Ishikawa (cell line): Measurements from ENCODE around the gene TXNDC9.

Experiments
- CEBPB ChIP-seq: IDR thresholded peaks from 2 replicates; pipeline ENCODE4 v1.6.1; 2012
- CREB1 ChIP-seq: IDR thresholded peaks from 2 replicates; pipeline ENCODE4 v1.6.1; 2012; ENCODE audit warnings: low read depth
- EGR1 ChIP-seq: IDR thresholded peaks from 2 replicates; pipeline ENCODE4 v1.6.1; 2012
- FOXM1 ChIP-seq: IDR thresholded peaks from 2 replicates; pipeline ENCODE4 v1.6.1; 2012; ENCODE audit warnings: low read depth, borderline replicate concordance
- MAX ChIP-seq: IDR thresholded peaks from 2 replicates; pipeline ENCODE4 v1.6.1; 2012
- RAD21 ChIP-seq: IDR thresholded peaks from 2 replicates; pipeline ENCODE4 v1.6.1; 2012; ENCODE audit warnings: low read depth
- REST ChIP-seq: IDR thresholded peaks from 2 replicates; pipeline ENCODE4 v1.6.1; 2012; ENCODE audit warnings: low read depth, mild to moderate bottlenecking
- TAF1 ChIP-seq: IDR thresholded peaks from 2 replicates; pipeline ENCODE4 v1.6.1; 2012; ENCODE audit warnings: low read depth, mild to moderate bottlenecking
- TEAD4 ChIP-seq: IDR thresholded peaks from 2 replicates; pipeline ENCODE4 v1.6.1; 2012
- USF1 ChIP-seq: IDR thresholded peaks from 2 replicates; pipeline ENCODE4 v1.6.1; 2012
- YY1 ChIP-seq: IDR thresholded peaks from 2 replicates; pipeline ENCODE4 v1.6.1; 2012; ENCODE audit warnings: low read depth
- ZBTB7A ChIP-seq: IDR thresholded peaks from 2 replicates; pipeline ENCODE4 v1.6.1; 2012; ENCODE audit warnings: low read depth

TXNDC9 gene

GRCh38 chr2:99335911-99336803 lies at the start of gene TXNDC9:
Gene TXNDC9 (minus strand): TSS chr2:99336333. CDS start chr2:99333210, 3,123 bp downstream.
- no peak for TF ChIP-seq RAD21
- TF ChIP-seq TEAD4: 0 out of 2 replicates have a peak, but pooled peaks have one; percentile 5
- peak; percentile 84 for TF ChIP-seq YY1
- no peak for TF ChIP-seq EGR1
- peak; percentile 96 for TF ChIP-seq CEBPB
- peak; percentile 56 for TF ChIP-seq USF1
- TF ChIP-seq FOXM1: no peak
- no peak for TF ChIP-seq REST
- peak; percentile 87 for TF ChIP-seq MAX
- peak; percentile 71 for TF ChIP-seq TAF1
- no peak for TF ChIP-seq ZBTB7A
- TF ChIP-seq CREB1: 0 out of 2 replicates have a peak, but pooled peaks have one; percentile 21

- TF ChIP-seq CEBPB: no peak
- no peak for TF ChIP-seq TAF1
- TF ChIP-seq REST: no peak
- TF ChIP-seq RAD21: no peak
Measured at GRCh38 chr2:99382143-99382542, 46.0 kb upstream of the TXNDC9 start.

GRCh38 chr2:99380376-99381010 lies 44.4 kb upstream of the TXNDC9 start:
- TF ChIP-seq EGR1: no peak
- peak; percentile 24; the same call in 1 of the 2 replicates for TF ChIP-seq TEAD4

GRCh38 chr2:99377879-99378278 lies 41.7 kb upstream of the TXNDC9 start:
- TF ChIP-seq USF1: no peak
- TF ChIP-seq RAD21: no peak
- TF ChIP-seq REST: no peak
- no peak for TF ChIP-seq ZBTB7A
- no peak for TF ChIP-seq FOXM1
- TF ChIP-seq MAX: no peak

GRCh38 chr2:99376254-99376864 lies 40.2 kb upstream of the TXNDC9 start:
- TF ChIP-seq TEAD4: no peak
- no peak for TF ChIP-seq TAF1
